GM21717 (cell line): Measurements from ENCODE around the gene JOSD2.

Experiments
- ATAC-seq: cut with Tn5 transposase; IDR thresholded peaks from one replicate; pipeline ENCODE4 v1.9.1; 2021; ENCODE audit warnings: mild to moderate bottlenecking, moderate library complexity; ENCODE audit not compliant: unreplicated experiment

JOSD2 gene

GRCh38 chr19:50496189-50497021 is 14.6 kb downstream of the JOSD2 start:
- no peak for ATAC-seq

GRCh38 chr19:50495020-50495531 is 15.9 kb downstream of the JOSD2 start:
- no peak for ATAC-seq

GRCh38 chr19:50494186-50495019 is 16.6 kb downstream of the JOSD2 start:
- no peak for ATAC-seq

- no peak for ATAC-seq
Measured at GRCh38 chr19:50493171-50493570, 17.8 kb downstream of the JOSD2 start.

- ATAC-seq: no peak
Measured at GRCh38 chr19:50492303-50493052, 18.5 kb downstream of the JOSD2 start.

- ATAC-seq: no peak
Measured at GRCh38 chr19:50490991-50491472, 20.0 kb downstream of the JOSD2 start.

GRCh38 chr19:50490411-50490811 is 20.6 kb downstream of the JOSD2 start:
- no peak for ATAC-seq

- no peak for ATAC-seq
Measured at GRCh38 chr19:50489461-50490011, 21.5 kb downstream of the JOSD2 start.

GRCh38 chr19:50488389-50489194 is 22.4 kb downstream of the JOSD2 start:
- no peak for ATAC-seq

GRCh38 chr19:50486823-50487515 is 24.0 kb downstream of the JOSD2 start:
- ATAC-seq: no peak

GRCh38 chr19:50485284-50485955 is 25.6 kb downstream of the JOSD2 start:
- ATAC-seq: no peak

GRCh38 chr19:50482916-50483315 is 28.1 kb downstream of the JOSD2 start:
- no peak for ATAC-seq

- no peak for ATAC-seq
Measured at GRCh38 chr19:50482271-50482855, 28.6 kb downstream of the JOSD2 start.

GRCh38 chr19:50481351-50482149 is 29.4 kb downstream of the JOSD2 start:
- ATAC-seq: no peak

GRCh38 chr19:50480281-50481111 is 30.5 kb downstream of the JOSD2 start:
- no peak for ATAC-seq

- ATAC-seq: no peak
Measured at GRCh38 chr19:50479761-50480251, 31.2 kb downstream of the JOSD2 start.
